Caki2 (cell line): ENCODE data around the gene BAZ2A. TPM values are rescaled to one million over a fixed set of nuclear protein-coding genes. Genes with fewer than 3 reads are reported as not detected.
"Not testable (repeated sequence)": the region's sequence is repeated elsewhere in the genome, so short reads cannot be mapped to it uniquely, and the experiment has no call there.

Source experiments
- DNase-seq: peaks from one replicate; pipeline ENCODE4 v3.0.0-alpha.2; 2015; ENCODE audit warnings: low read depth
- in situ Hi-C: cut with HindIII; loops from 2 replicates; pipeline ENCODE4 v1.10.0; 2016; ENCODE audit warnings: low sequenced_read_pairs, low pct_unique_long_range_greater_than_20kb, mixed read lengths
- total RNA-seq: library from RNA; depleted of rRNA; stranded (reverse); fragments of >200 nt; shearing (Covaris generic); gene quantifications from 2 replicates; pipeline ENCODE4 v1.2.3, GENCODE V29; 2014; ENCODE audit warnings: low replicate concordance; rRNA removed

Gene BAZ2A
- 5.0 and 7.2 TPM in 2 replicates for total RNA-seq

- in situ Hi-C loops = no loop called here
- peak; percentile 68 for DNase-seq
Observed at GRCh38 chr12:56630180-56630632, at the start of gene BAZ2A. BAZ2A (minus strand) TSS chr12:56630326; CDS start chr12:56617530, 12,796 bp downstream.

DNA sequence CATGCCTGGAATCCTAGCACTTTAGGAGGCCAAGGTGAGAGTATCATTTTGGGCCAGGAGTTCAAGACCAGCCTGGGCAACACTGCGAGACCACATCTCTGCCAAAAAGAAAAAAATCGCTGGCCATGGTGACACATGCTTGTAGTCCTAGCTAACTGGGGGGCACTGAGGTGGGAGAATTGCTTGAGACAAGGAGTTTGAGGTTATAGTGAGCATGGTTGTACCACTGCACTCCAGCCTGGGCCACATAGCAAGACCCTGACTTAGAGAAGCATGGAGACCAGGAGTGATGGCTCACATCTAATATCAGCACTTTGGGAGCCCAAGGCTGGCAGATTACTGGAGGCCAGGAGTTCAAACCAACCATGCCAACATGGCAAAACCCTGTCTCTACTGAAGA lies 48.7 kb upstream of the BAZ2A start:
- in situ Hi-C loops = no loop called here
- DNase-seq = no peak

DNA sequence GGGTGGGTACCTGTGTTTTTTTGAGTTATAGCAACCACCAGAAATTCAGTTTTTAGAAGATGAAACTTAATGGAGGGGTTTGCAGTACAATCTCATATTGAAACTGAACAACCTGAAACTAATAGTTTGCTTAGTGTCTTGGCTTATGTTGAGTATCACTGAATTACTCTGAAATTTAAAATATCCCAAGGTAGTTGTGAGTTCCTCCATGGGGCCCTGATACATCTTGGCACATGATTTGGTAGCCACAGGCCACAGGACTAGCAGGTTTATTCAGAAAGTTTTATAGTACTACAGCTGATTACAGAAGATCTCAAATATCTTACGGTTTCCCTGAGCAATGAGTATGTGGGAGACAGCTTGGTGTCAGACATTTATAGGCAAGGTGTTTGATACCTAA lies 47.6 kb upstream of the BAZ2A start:
- in situ Hi-C loops = no loop called here
- DNase-seq = no peak

GRCh38 chr12:56676851-56677580 lies 46.9 kb upstream of the BAZ2A start:
- in situ Hi-C loops = no loop called here
- no peak for DNase-seq

DNA sequence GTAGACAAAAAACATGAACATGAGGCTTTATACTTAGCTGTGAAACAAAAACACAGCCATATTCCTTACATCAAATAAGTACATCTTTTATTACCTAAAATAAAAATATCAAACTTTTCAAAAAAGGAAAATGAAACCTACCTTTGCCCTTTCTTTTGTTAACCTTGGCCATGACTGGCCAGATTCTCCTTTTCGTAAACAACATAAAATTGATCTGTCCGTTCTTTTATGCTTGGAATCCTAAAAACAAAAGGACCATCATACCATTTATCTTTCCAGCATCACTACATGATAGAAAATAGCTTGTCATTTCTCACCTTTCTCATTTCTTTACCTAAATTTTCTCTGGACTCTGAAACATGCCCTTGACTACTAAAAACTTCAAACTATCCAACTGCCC lies 41.5 kb upstream of the BAZ2A start:
- no peak for DNase-seq
- in situ Hi-C loops = no loop called here

GRCh38 chr12:56670836-56671235 lies 40.7 kb upstream of the BAZ2A start:
- DNase-seq = no peak
- in situ Hi-C loops = no loop called here

- in situ Hi-C loops = no loop called here
- no peak for DNase-seq
Observed at GRCh38 chr12:56668197-56668457, 38.0 kb upstream of the BAZ2A start.

DNA sequence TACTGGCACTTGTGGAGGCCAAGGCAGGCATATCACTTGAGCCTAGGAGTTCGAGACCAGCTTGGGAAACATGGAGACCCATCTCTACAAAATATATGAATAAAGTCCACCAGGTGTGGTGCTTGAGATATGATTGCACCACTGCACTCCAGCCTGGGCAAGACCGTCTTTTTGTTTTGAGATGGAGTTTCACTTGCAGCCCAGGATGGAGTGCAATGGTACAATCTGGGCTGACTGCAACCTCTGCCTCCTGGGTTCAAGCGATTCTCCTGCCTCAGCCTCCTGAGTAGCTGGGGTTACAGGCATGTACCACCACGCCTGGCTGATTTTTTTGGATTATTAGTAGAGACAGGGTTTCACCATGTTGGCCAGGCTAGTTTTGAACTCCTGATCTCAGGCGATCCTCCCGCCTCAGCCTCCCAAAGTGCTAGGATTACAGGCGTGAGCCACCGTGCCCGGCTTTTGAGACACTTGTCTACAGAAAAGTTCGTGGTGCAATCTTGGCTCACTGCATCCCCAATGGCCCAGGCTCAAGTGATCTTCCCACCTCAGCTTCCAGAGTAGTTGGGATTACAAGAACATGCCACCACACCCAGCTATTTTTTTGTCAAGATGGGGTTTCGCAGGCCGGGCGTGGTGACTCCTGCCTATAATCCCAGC lies 32.0 kb upstream of the BAZ2A start:
- no peak for DNase-seq
- in situ Hi-C loops = no loop called here

DNA sequence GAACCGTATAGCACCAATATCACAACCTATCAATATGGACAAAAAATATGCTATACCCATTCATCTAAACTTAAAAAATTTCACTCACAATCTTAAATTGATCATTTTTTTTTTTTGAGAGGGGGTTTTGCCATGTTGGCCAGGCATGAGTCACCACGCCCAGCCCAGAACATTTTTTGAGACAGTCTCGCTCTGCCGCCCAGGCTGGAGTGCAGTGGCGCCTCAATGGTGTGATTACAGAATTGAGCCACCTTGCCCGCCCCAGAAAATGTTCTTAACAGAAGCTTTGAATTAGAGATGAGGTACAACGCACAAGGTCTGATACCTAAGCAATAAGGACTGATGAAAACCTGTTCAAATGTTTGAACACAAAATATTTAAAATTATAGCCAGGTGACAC lies 31.4 kb upstream of the BAZ2A start:
- peak; percentile 44 for DNase-seq
- in situ Hi-C loops = no loop called here

- in situ Hi-C loops = no loop called here
- no peak for DNase-seq
Observed at GRCh38 chr12:56658921-56659320, 28.8 kb upstream of the BAZ2A start.

- in situ Hi-C loops = no loop called here
- DNase-seq = no peak
Observed at GRCh38 chr12:56657416-56658379, 27.6 kb upstream of the BAZ2A start.

DNA sequence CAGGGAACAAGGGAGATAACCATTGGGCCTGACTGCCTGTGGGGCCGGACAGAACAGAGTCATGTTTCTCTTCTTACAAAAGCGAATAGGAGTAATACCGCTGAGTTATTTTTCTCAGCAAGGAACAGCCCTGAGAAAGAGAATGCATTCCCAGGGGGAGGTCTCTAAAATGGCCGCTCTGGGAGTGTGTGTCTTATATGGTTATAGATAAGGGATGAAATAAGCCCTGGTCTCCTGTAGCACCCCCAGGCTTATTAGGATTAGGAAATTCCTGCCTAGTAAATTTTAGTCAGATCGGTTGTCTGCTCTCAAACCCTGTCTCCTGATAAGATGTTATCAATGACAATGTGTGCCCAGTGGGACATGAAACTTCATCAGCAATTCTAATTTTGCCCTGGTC lies 23.7 kb upstream of the BAZ2A start:
- in situ Hi-C loops = not testable (repeated sequence)

DNA sequence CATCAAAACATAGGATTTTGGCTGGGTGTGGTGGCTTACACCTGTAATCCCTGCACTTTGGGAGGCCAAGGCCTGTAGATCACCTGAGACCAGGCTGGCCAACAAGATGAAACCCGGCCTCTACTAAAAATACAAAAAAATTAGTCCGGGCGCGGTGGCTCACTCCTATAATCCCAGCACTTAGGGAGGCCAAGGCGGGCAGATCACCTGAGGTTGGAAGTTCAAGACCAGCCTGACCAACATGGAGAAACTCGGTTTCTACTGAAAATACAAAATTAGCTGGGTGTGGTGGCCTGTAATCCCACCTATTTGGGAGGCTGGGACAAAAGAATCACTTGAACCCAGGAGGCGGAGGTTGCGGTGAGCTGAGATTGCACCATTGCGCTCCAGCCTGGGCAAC lies 17.9 kb upstream of the BAZ2A start:
- in situ Hi-C loops, DNase-seq: not testable (repeated sequence)

More for the DNA sequence above, 23.7 kb upstream of the BAZ2A start:
- DNase-seq = not testable (repeated sequence)

DNA sequence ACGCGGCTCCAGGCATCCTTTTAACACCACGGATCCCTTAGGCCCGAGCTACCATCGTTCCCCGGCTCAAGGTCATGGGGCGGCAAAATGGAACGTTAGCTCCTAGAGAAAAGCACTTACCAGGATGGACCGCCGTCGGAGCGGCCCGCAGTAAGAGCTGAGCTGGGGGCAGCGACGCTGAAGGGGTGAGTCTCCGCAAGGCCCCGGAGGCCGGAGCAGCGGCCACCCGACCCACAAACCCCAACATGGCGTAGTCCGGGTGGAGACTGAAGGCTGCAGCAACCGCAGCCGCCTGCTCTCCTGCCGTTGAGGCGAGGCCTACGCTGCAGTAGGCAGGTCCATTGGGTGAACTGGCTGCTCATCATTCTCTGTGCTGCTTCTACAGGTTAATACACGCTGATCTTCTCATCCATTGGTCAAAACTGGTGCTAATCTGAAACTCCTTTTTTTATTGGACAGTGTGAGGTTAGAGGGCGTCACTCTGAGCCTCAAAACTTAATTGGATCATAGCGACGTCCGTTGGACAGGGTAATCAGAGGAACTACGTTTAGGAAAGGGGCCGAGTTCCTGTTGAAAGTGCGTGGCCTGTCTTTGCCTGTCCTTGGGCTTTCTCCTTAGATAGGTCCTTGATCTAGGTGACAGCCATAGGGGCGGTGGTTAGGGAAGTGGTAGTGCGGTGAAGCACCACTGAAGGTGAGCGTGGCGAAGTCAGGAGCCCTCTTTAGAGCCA lies 15.8 kb upstream of the BAZ2A start, which contains the start of gene ATP5F1B:
Gene ATP5F1B, minus strand, starts transcription at position 268 of the 730 bp plus-strand sequence. Its CDS starts 21 bp downstream, at position 247.
- peak; percentile 100 for DNase-seq
- in situ Hi-C loops = no loop called here

DNA sequence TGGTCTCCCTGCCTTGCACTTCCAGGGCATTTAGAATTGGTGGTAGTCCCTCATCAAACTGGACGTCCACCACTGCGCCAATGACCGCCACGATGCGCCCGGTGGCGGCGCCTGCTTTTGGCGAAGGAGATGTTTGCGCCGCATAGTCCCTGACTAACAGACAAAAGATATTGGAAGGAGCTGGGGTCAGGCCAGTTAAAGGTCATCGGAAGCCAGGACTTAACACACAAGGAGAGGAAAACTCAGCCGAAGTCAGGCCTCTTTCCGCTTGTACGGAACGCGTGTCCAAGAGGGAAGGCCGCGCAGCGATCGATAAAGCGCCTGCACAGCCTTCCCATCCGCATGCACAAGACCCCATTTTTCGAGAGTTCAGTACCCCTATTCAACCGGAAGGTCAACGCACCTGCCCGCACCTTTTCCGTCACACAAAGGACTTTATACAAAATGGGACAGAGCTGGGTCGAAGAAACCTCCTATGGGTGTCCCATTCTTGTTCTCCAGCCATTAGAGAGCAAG lies 15.1 kb upstream of the BAZ2A start:
- in situ Hi-C loops = no loop called here
- peak; percentile 23 for DNase-seq

DNA sequence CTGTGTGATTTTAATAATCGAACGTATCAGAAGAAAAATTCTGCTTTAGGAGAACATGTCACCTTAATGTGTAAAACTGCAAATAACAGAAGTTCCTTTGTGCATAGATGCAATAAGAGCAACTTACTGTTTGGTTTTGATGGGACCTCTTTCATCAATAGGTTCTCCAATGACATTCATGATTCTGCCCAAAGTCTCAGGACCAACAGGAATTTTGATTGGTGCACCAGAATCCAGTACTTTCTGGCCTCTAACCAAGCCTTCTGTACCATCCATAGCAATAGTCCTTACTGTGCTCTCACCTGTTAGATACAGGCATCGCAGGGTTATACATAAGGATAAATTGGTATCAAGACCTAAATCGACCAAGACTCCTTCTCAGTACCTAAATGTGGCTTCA lies 14.5 kb upstream of the BAZ2A start:
- in situ Hi-C loops = no loop called here

GRCh38 chr12:56641219-56641618 lies 11.1 kb upstream of the BAZ2A start:
- DNase-seq = no peak
- in situ Hi-C loops = no loop called here

More for the DNA sequence above, 14.5 kb upstream of the BAZ2A start:
- DNase-seq = no peak

GRCh38 chr12:56637621-56638020 lies 7.5 kb upstream of the BAZ2A start:
- in situ Hi-C loops = no loop called here
- DNase-seq = no peak
